Measurements from ENCODE around the gene ACER1.
"Not testable (repeated sequence)": the region's sequence is repeated elsewhere in the genome, so short reads cannot be mapped to it uniquely, and the experiment has no call there.

ACER1 gene

DNA sequence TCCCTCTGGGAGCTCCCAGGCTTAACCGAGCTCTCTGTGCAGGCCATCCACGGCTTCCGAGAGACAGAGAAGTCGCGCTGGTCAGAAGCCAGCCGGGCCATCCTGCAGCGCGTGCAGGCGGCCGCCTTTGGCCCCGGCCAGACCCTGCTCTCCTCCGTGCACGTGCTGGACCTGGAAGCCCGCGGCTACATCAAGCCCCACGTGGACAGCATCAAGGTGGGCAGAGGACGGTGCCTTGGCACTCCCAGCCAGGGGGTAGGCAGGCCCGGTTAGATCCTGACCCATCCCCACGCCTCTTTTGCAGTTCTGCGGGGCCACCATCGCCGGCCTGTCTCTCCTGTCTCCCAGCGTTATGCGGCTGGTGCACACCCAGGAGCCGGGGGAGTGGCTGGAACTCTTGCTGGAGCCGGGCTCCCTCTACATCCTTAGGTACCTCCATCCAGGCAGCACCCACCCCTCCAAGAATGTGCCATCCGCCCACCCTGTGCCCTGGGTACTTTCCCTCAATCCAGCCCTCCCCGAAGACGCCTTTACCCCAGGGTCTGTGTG is 40.8 kb upstream of the ACER1 start:
- Histone ChIP-seq H3K4me1 (ENCODE audit: control insufficient read depth, insufficient read depth, low read length, poor library complexity, severe bottlenecking) (no peaks in the 10 kb centered on the region), H3K4me3 (ENCODE audit: insufficient read depth, low read depth, low read length, poor library complexity, severe bottlenecking) (no peak overlapping the region), H3K36me3 (ENCODE audit: control insufficient read depth, insufficient read depth, low read length) (peaks cover 5% of the 10 kb centered on the region), H3K27me3 (replicated peaks; ENCODE audit: control insufficient read depth, insufficient read depth, low read length, poor library complexity, severe bottlenecking) (no peaks in the 10 kb centered on the region), H3K9me3 (ENCODE audit: control insufficient read depth, low read length) (no peaks in the 10 kb centered on the region), H3K27ac (ENCODE audit: insufficient read depth, low read length, poor library complexity, severe bottlenecking) (peak overlapping the region; percentile 51)
- no peak for DNase-seq

DNA sequence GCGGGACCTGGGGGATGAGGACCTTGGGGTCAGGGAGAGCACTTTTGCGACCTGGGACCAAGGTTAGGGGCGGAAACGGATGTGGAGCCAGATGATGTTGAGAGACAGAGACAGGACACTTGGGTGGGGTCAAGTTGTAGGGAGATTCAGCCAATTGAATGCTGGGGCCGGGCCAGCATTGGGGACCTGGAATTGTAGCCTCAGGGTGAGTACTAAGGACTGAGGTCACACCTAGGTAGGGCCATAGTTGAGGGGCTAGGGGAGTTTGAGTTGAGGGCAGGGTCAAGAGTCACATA is 40.3 kb upstream of the ACER1 start:
- DNase-seq, result no peak
- peak overlapping the region; percentile 51 for H3K27ac ChIP-seq (ENCODE audit: insufficient read depth, low read length, poor library complexity, severe bottlenecking)
- H3K9me3 ChIP-seq (ENCODE audit: control insufficient read depth, low read length), result no peaks in the 10 kb centered on the region
- peak overlapping the region; percentile 32 for H3K4me3 ChIP-seq (ENCODE audit: insufficient read depth, low read depth, low read length, poor library complexity, severe bottlenecking)
- H3K36me3 ChIP-seq (ENCODE audit: control insufficient read depth, insufficient read depth, low read length), result peaks cover 10% of the 10 kb centered on the region
- H3K4me1 ChIP-seq (ENCODE audit: control insufficient read depth, insufficient read depth, low read length, poor library complexity, severe bottlenecking), result no peaks in the 10 kb centered on the region
- H3K27me3 ChIP-seq (replicated peaks; ENCODE audit: control insufficient read depth, insufficient read depth, low read length, poor library complexity, severe bottlenecking), result no peaks in the 10 kb centered on the region

DNA sequence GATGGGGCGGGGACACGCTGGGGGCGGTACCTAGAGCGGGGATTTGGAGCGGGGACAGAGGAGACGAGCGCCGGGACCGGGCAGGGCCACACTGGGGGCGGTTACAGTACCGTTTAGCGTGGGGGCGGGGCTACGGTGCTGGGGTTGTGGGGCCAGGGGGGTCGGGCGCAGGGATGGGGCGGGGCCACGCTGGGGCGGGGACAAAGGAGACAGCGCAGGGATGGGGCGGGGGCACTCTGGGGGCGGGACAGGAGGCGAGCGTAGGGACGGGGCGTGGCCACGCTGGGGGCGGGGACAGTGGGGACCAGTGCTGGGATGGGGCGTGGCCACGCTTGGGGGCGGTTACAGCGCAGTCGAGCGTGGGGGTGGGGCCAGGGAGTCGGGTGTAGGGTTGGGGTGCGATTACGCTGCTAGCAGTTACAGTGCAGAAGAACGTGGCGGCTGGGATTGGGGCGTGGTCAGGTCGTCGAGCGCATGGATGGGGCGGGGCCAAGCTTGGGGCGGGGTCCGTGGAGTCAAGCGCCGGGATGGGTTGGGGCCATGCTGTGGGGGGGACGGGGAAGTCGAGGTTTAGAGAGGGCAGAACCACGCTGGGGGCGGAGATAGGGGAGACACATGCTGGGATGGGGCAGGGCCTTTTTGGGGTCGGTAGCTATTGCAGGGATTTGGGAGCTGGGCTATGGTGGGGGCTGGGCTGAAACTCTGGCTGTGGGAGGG is 39.8 kb upstream of the ACER1 start:
- Histone ChIP-seq H3K27ac (ENCODE audit: insufficient read depth, low read length, poor library complexity, severe bottlenecking) (peak overlapping the region; percentile 89), H3K36me3 (ENCODE audit: control insufficient read depth, insufficient read depth, low read length) (peaks cover 15% of the 10 kb centered on the region), H3K4me1 (ENCODE audit: control insufficient read depth, insufficient read depth, low read length, poor library complexity, severe bottlenecking) (no peaks in the 10 kb centered on the region), H3K4me3 (ENCODE audit: insufficient read depth, low read depth, low read length, poor library complexity, severe bottlenecking) (peak overlapping the region; percentile 83), H3K27me3 (replicated peaks; ENCODE audit: control insufficient read depth, insufficient read depth, low read length, poor library complexity, severe bottlenecking) (no peaks in the 10 kb centered on the region), H3K9me3 (ENCODE audit: control insufficient read depth, low read length) (no peaks in the 10 kb centered on the region)
- DNase-seq, result peak; percentile 94 to 97 (median 96)

DNA sequence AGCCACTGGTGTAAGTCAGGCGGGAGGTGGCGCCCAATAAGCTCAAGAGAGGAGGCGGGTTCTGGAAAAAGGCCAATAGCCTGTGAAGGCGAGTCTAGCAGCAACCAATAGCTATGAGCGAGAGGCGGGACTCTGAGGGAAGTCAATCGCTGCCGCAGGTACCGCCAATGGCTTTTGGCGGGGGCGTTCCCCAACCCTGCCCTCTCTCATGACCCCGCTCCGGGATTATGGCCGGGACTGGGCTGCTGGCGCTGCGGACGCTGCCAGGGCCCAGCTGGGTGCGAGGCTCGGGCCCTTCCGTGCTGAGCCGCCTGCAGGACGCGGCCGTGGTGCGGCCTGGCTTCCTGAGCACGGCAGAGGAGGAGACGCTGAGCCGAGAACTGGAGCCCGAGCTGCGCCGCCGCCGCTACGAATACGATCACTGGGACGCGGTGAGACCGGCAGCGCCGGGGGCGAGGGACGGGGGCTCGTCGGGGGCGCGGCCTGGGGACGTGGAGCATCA is 39.2 kb upstream of the ACER1 start, which contains the start of gene ALKBH7:
ALKBH7 (plus strand) TSS at position 201 of the 502 bp plus-strand sequence; CDS start at position 228, 27 bp downstream.
- peak within 1 kb of the TSS; percentile 83 for H3K4me3 ChIP-seq (ENCODE audit: insufficient read depth, low read depth, low read length, poor library complexity, severe bottlenecking)
- H3K27me3 ChIP-seq (replicated peaks; ENCODE audit: control insufficient read depth, insufficient read depth, low read length, poor library complexity, severe bottlenecking), result no peaks in the 10 kb centered on the region
- H3K27ac ChIP-seq (ENCODE audit: insufficient read depth, low read length, poor library complexity, severe bottlenecking), result peak within 1 kb of the TSS; percentile 89
- no peaks in the 10 kb centered on the region for H3K9me3 ChIP-seq (ENCODE audit: control insufficient read depth, low read length)
- peak; percentile 92 to 97 (median 94) for DNase-seq
- H3K4me1 ChIP-seq (ENCODE audit: control insufficient read depth, insufficient read depth, low read length, poor library complexity, severe bottlenecking), result no peaks in the 10 kb centered on the region
- peaks cover 21% of the 10 kb centered on the region for H3K36me3 ChIP-seq (ENCODE audit: control insufficient read depth, insufficient read depth, low read length)

DNA sequence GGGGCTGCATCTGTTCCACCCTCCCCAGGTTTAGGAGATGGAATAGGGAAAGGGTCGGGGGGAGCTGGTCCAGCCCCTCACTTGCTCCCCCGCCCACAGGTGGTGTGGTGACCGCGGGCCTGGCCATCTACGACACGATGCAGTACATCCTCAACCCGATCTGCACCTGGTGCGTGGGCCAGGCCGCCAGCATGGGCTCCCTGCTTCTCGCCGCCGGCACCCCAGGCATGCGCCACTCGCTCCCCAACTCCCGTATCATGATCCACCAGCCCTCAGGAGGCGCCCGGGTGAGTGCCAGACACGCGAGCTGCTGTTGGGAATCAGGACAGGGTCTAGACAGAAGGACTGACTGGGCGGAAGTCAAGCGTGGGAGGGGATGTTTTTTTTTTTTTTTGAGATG is 30.9 kb upstream of the ACER1 start:
- Histone ChIP-seq H3K36me3 (ENCODE audit: control insufficient read depth, insufficient read depth, low read length) (peaks cover 46% of the 10 kb centered on the region), H3K27me3 (replicated peaks; ENCODE audit: control insufficient read depth, insufficient read depth, low read length, poor library complexity, severe bottlenecking) (no peaks in the 10 kb centered on the region), H3K4me3 (ENCODE audit: insufficient read depth, low read depth, low read length, poor library complexity, severe bottlenecking) (no peak overlapping the region), H3K27ac (ENCODE audit: insufficient read depth, low read length, poor library complexity, severe bottlenecking) (no peak overlapping the region), H3K9me3 (ENCODE audit: control insufficient read depth, low read length) (no peaks in the 10 kb centered on the region), H3K4me1 (ENCODE audit: control insufficient read depth, insufficient read depth, low read length, poor library complexity, severe bottlenecking) (peaks cover 14% of the 10 kb centered on the region)
- no peak for DNase-seq

DNA sequence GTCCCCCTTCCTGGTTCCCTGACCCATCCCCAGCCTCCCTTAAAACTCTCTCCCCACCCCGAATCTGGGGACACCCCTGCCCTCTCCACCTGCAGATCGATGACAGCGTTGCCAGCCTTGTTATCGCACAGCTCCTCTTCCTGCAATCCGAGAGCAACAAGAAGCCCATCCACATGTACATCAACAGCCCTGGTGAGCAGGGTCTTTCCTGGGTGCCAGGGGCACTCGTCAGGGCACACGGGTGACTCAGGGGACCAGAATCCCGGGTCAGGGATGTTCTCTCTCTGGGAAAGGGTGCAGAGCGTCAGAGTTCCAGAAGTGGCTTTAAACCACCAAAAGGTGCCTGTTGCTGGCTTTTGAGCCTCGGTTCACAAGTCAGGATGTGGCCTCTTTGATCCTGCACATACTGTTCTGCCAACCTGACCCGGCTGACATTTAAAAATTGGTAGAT is 29.0 kb upstream of the ACER1 start:
- Histone ChIP-seq H3K27me3 (replicated peaks; ENCODE audit: control insufficient read depth, insufficient read depth, low read length, poor library complexity, severe bottlenecking) (no peaks in the 10 kb centered on the region), H3K4me3 (ENCODE audit: insufficient read depth, low read depth, low read length, poor library complexity, severe bottlenecking) (peak overlapping the region; percentile 76), H3K27ac (ENCODE audit: insufficient read depth, low read length, poor library complexity, severe bottlenecking) (peak overlapping the region; percentile 90), H3K9me3 (ENCODE audit: control insufficient read depth, low read length) (no peaks in the 10 kb centered on the region), H3K4me1 (ENCODE audit: control insufficient read depth, insufficient read depth, low read length, poor library complexity, severe bottlenecking) (peaks cover 14% of the 10 kb centered on the region), H3K36me3 (ENCODE audit: control insufficient read depth, insufficient read depth, low read length) (peaks cover 26% of the 10 kb centered on the region)
- peak in 2 of 3 donors; percentile 23 to 36 for DNase-seq

DNA sequence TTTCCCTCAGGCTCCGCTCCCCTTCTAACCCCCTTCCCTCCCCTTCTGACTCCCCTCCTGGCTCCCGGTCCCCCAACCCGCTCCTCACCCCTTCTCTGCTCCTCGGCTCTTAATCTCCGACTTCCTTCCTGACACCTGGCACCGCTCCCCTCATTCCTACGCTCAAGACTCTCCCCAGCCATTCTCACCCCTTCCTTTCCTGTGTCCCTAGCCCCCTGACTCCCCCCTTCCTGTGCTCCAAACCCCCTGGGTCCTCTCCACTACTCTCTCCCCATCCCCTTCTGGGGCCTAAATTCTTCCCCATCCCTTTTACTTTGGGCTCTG is 28.6 kb upstream of the ACER1 start:
- DNase-seq, result no peak
- Histone ChIP-seq H3K27ac (ENCODE audit: insufficient read depth, low read length, poor library complexity, severe bottlenecking) (peak overlapping the region; percentile 90), H3K27me3 (replicated peaks; ENCODE audit: control insufficient read depth, insufficient read depth, low read length, poor library complexity, severe bottlenecking) (no peaks in the 10 kb centered on the region), H3K4me3 (ENCODE audit: insufficient read depth, low read depth, low read length, poor library complexity, severe bottlenecking) (peak overlapping the region; percentile 76), H3K4me1 (ENCODE audit: control insufficient read depth, insufficient read depth, low read length, poor library complexity, severe bottlenecking) (peaks cover 14% of the 10 kb centered on the region), H3K36me3 (ENCODE audit: control insufficient read depth, insufficient read depth, low read length) (peaks cover 22% of the 10 kb centered on the region), H3K9me3 (ENCODE audit: control insufficient read depth, low read length) (no peaks in the 10 kb centered on the region)

DNA sequence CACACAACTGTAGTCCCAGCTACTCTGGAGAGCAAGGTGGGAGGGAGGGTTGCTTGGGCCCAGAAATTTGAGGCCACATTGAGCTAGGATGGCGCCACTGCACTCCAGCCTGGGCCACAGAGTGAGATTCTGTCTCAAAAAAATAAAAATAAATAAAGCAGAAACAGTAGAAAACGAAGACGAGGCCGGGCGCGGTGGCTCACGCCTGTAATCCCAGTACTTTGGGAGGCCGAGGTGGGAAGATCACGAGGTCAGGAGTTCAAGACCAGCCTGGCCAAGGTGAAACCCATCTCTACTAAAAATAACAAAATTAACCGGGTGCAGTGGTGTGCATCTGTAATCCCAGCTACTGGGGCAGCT is 27.4 kb upstream of the ACER1 start:
- not testable (repeated sequence) for H3K9me3 ChIP-seq (ENCODE audit: control insufficient read depth, low read length); H3K27me3 ChIP-seq (replicated peaks; ENCODE audit: control insufficient read depth, insufficient read depth, low read length, poor library complexity, severe bottlenecking); DNase-seq
- Histone ChIP-seq H3K4me3 (ENCODE audit: insufficient read depth, low read depth, low read length, poor library complexity, severe bottlenecking) (peak overlapping the region; percentile 76), H3K36me3 (ENCODE audit: control insufficient read depth, insufficient read depth, low read length) (peaks cover 14% of the 10 kb centered on the region), H3K4me1 (ENCODE audit: control insufficient read depth, insufficient read depth, low read length, poor library complexity, severe bottlenecking) (peaks cover 14% of the 10 kb centered on the region), H3K27ac (ENCODE audit: insufficient read depth, low read length, poor library complexity, severe bottlenecking) (peak overlapping the region; percentile 90)

DNA sequence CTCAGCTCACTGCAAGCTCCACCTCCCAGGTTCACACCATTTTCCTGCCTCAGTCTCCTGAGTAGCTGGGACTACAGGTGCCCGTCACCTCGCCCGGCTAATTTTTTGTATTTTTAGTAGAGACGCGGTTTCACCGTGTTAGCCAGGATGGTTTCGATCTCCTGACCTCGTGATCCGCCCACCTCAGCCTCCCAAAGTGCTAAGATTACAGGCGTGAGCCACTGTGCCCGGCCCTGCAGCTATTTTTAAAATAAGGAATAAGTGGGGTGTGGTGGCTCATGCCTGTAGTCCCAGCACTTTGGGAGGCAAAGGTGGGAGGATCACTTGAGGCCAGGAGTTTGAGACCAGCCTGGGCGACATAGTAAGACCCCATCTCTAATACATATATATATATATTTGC is 27.0 kb upstream of the ACER1 start:
- DNase-seq; H3K27me3 ChIP-seq (replicated peaks; ENCODE audit: control insufficient read depth, insufficient read depth, low read length, poor library complexity, severe bottlenecking); H3K4me3 ChIP-seq (ENCODE audit: insufficient read depth, low read depth, low read length, poor library complexity, severe bottlenecking); H3K27ac ChIP-seq (ENCODE audit: insufficient read depth, low read length, poor library complexity, severe bottlenecking); H3K9me3 ChIP-seq (ENCODE audit: control insufficient read depth, low read length): not testable (repeated sequence)
- H3K36me3 ChIP-seq (ENCODE audit: control insufficient read depth, insufficient read depth, low read length), result peaks cover 11% of the 10 kb centered on the region
- H3K4me1 ChIP-seq (ENCODE audit: control insufficient read depth, insufficient read depth, low read length, poor library complexity, severe bottlenecking), result peaks cover 14% of the 10 kb centered on the region

DNA sequence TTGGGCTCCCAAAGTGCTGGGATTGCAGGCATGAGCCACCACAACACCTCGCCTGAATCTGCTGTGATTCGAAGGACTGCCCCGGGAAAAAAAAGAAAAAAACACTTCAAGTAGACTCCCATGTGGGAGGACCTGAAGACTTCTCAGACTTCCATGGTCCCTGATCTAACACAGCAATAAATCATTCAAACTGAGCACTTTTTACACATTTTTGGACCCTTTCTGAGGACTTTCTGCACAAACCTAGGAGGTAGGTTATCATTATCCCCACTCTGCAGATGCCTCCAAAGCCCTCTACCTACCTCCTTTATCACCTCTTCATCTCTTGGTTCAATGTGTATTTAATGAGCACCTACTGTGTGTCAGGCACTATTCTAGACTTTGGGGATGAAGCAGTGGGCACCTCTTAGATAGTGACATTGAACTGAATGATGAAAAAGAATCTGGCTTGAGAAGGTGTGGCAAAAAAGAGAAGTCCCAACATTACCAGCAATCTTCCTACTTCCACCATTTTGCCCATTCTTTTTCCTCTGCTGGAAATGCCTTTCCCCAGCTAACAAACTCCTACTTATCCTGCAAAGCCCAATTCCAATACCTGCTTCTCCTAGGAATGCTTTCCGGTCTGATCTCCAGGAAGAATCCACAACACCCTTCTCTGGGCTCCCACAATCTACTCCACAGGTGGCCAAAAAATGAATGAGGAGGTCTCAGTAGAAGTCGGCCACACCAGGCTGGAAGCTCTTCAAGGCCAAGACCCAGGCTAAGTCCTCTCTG is 26.3 kb upstream of the ACER1 start:
- Histone ChIP-seq H3K27ac (ENCODE audit: insufficient read depth, low read length, poor library complexity, severe bottlenecking) (no peak overlapping the region), H3K27me3 (replicated peaks; ENCODE audit: control insufficient read depth, insufficient read depth, low read length, poor library complexity, severe bottlenecking) (no peaks in the 10 kb centered on the region), H3K4me3 (ENCODE audit: insufficient read depth, low read depth, low read length, poor library complexity, severe bottlenecking) (no peak overlapping the region), H3K4me1 (ENCODE audit: control insufficient read depth, insufficient read depth, low read length, poor library complexity, severe bottlenecking) (peaks cover 10% of the 10 kb centered on the region), H3K36me3 (ENCODE audit: control insufficient read depth, insufficient read depth, low read length) (peaks cover 4% of the 10 kb centered on the region), H3K9me3 (ENCODE audit: control insufficient read depth, low read length) (no peaks in the 10 kb centered on the region)
- no peak for DNase-seq
